Measurements from ENCODE around the gene NCK2. TPM values are rescaled to one million over a fixed set of nuclear protein-coding genes. Genes with fewer than 3 reads are reported as not detected.

Gene NCK2
- total and polyA plus RNA-seq, 2 of the 4 experiments (the other 2 are of a cell fraction): 15.8 to 22.2 TPM

DNA sequence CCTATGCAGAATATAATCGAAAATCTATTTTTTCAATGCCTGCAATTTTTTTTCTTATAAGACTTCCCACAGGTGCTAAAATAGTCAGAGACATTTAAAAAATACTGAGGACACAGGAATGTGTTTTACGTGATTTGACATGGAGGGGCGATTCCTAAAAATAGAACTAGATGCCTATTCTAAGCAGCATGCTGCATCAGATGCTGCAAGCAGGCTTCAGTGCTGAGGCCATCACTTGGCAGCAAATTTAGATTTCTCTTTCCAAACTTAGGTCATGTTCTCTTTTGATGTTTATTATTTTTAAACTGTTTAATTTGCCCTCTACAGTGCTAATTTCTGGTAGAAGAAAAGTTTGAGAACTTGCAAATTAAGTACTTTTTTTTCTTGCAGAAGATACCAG, 43.7 kb upstream of the NCK2 start:
- no TSS peak for BruUV-seq (replicated peaks)
- H4K8ac ChIP-seq (ENCODE audit: low read depth in 2 of 2, low read length in 2 of 2): no peak overlapping the region
- no peak overlapping the region for H3K18ac ChIP-seq (ENCODE audit: low read depth, low read length)
- no peak overlapping the region for H3K9ac ChIP-seq (ENCODE audit: low read depth, low read length)
- no peak for DNase-seq
- H3K4ac ChIP-seq (ENCODE audit: low read depth, low read length): no peak overlapping the region
- no peak overlapping the region for H4K5ac ChIP-seq (ENCODE audit: low read depth, low read length)
- H3K9me1 ChIP-seq (ENCODE audit: insufficient read depth, low read length): no peaks in the 10 kb centered on the region
- H3K36me3 ChIP-seq (ENCODE audit: control insufficient read depth, insufficient read depth, low read length): no peaks in the 10 kb centered on the region
- no peak overlapping the region for H2BK5ac ChIP-seq (ENCODE audit: low read depth, low read length, poor library complexity, severe bottlenecking)
- no CpG with 5 or more reads among the region's 3 CpGs for WGBS, 2 experiments (ENCODE audit: extremely low coverage in 2 of 2, insufficient read length in 1 of 2)
- no peaks in the 10 kb centered on the region for H3K79me1 ChIP-seq (ENCODE audit: low read depth in 1 of 2, low read length in 2 of 2)
- intact Hi-C loops (cut with micrococcal nuclease) (no loop called here), dilution Hi-C loops (cut with HindIII; ENCODE audit: low sequenced_read_pairs, unreplicated experiment) (no loop called here), in situ Hi-C loops (cut with MboI; ENCODE audit: low sequenced_read_pairs) (no loop called here)
- no peak overlapping the region for H2AFZ ChIP-seq (replicated peaks; ENCODE audit: low read length, poor library complexity)
- H4K91ac ChIP-seq (ENCODE audit: insufficient read depth, low read depth, low read length): no peak overlapping the region
- CTCF ChIA-PET: no interaction called here
- TF ChIP-seq RAD21 (IDR thresholded peaks at IDR 0.05; ENCODE audit: low read length) (no peak), RCOR1 (IDR thresholded peaks at IDR 0.05; ENCODE audit: insufficient replicate concordance, low read length) (no peak), SMC3 (IDR thresholded peaks at IDR 0.05; ENCODE audit: low read depth, low read length) (no peak), FOS (IDR thresholded peaks at IDR 0.05; ENCODE audit: low read depth, low read length) (no peak), NFE2L2 (IDR thresholded peaks at IDR 0.05; ENCODE audit: low read depth, low read length) (no peak), MXI1 (IDR thresholded peaks at IDR 0.05; ENCODE audit: borderline replicate concordance, low read depth, low read length) (no peak), POLR2A (IDR thresholded peaks at IDR 0.05; ENCODE audit: low read depth, low read length) (no peak), MAFK (IDR thresholded peaks at IDR 0.05; ENCODE audit: low read depth, low read length) (no peak), RFX5 (IDR thresholded peaks at IDR 0.05; ENCODE audit: low read depth, low read length) (no peak), CEBPB (IDR thresholded peaks at IDR 0.05; ENCODE audit: low read depth, low read length) (no peak), MAZ (IDR thresholded peaks at IDR 0.05; ENCODE audit: borderline replicate concordance, low read depth, low read length) (no peak), BHLHE40 (IDR thresholded peaks at IDR 0.05; ENCODE audit: low read depth, low read length) (no peak), CHD1 (IDR thresholded peaks at IDR 0.05; ENCODE audit: low read depth, low read length) (no peak)
- TF ChIP-seq, protein P1, sequence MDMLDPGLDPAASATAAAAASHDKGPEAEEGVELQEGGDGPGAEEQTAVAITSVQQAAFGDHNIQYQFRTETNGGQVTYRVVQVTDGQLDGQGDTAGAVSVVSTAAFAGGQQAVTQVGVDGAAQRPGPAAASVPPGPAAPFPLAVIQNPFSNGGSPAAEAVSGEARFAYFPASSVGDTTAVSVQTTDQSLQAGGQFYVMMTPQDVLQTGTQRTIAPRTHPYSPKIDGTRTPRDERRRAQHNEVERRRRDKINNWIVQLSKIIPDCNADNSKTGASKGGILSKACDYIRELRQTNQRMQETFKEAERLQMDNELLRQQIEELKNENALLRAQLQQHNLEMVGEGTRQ (IDR thresholded peaks at IDR 0.05; ENCODE audit: low read depth, low read length): no peak
- TF ChIP-seq, protein P2, sequence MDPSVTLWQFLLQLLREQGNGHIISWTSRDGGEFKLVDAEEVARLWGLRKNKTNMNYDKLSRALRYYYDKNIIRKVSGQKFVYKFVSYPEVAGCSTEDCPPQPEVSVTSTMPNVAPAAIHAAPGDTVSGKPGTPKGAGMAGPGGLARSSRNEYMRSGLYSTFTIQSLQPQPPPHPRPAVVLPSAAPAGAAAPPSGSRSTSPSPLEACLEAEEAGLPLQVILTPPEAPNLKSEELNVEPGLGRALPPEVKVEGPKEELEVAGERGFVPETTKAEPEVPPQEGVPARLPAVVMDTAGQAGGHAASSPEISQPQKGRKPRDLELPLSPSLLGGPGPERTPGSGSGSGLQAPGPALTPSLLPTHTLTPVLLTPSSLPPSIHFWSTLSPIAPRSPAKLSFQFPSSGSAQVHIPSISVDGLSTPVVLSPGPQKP (IDR thresholded peaks at IDR 0.05; ENCODE audit: borderline replicate concordance, low read depth, low read length): no peak
- TF ChIP-seq, protein P3, sequence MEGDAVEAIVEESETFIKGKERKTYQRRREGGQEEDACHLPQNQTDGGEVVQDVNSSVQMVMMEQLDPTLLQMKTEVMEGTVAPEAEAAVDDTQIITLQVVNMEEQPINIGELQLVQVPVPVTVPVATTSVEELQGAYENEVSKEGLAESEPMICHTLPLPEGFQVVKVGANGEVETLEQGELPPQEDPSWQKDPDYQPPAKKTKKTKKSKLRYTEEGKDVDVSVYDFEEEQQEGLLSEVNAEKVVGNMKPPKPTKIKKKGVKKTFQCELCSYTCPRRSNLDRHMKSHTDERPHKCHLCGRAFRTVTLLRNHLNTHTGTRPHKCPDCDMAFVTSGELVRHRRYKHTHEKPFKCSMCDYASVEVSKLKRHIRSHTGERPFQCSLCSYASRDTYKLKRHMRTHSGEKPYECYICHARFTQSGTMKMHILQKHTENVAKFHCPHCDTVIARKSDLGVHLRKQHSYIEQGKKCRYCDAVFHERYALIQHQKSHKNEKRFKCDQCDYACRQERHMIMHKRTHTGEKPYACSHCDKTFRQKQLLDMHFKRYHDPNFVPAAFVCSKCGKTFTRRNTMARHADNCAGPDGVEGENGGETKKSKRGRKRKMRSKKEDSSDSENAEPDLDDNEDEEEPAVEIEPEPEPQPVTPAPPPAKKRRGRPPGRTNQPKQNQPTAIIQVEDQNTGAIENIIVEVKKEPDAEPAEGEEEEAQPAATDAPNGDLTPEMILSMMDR (conservative IDR thresholded peaks at IDR 0.05; ENCODE audit: low read depth, low read length): no peak
- ATAC-seq (ENCODE audit: low read depth): no peak
- no peaks in the 10 kb centered on the region for H3K9me3 ChIP-seq (ENCODE audit: control insufficient read depth, insufficient read depth, low read length)
- H3K14ac ChIP-seq (replicated peaks; ENCODE audit: low read depth, low read length): no peak overlapping the region
- no peak overlapping the region for H2AK5ac ChIP-seq (ENCODE audit: low read depth, low read length)
- H2AK9ac ChIP-seq (replicated peaks; ENCODE audit: low read depth, low read length, poor library complexity): no peak overlapping the region
- no peak overlapping the region for H3K27ac ChIP-seq (ENCODE audit: insufficient read depth, low read length)
- POLR2A ChIA-PET (ENCODE audit: unreplicated experiment): no interaction called here
- H3K4me2 ChIP-seq (ENCODE audit: low read depth, low read length): no peak overlapping the region
- H2BK120ac ChIP-seq (ENCODE audit: low read depth, low read length): no peak overlapping the region
- no peaks in the 10 kb centered on the region for H4K20me1 ChIP-seq (ENCODE audit: insufficient read depth, low read length)
- no peak overlapping the region for H3K4me3 ChIP-seq (ENCODE audit: insufficient read depth, low read depth, low read length)
- H3K4me1 ChIP-seq (ENCODE audit: control insufficient read depth, insufficient read depth, low read length): no peaks in the 10 kb centered on the region
- H2BK15ac ChIP-seq (ENCODE audit: low read depth, low read length): no peak overlapping the region
- H3K23ac ChIP-seq (ENCODE audit: low read depth, low read length): no peak overlapping the region
- no peak overlapping the region for H3K56ac ChIP-seq (ENCODE audit: extremely low read depth, insufficient read depth, low read length)
- no peak overlapping the region for H2BK20ac ChIP-seq (ENCODE audit: low read depth, low read length)
- peaks cover 15% of the 10 kb centered on the region for H3K27me3 ChIP-seq (ENCODE audit: control insufficient read depth, insufficient read depth, low read length)

Measured in IMR-90 (cell line).